GM23338 (cell line): Measurements from ENCODE around the gene CELF2. TPM values are rescaled to one million over a fixed set of nuclear protein-coding genes. Genes with fewer than 3 reads are reported as not detected.

Experiments used
- ATAC-seq: fragments of 200-7000 bp; cut with Tn5 transposase; 3 replicates; pipeline ENCODE4 v1.9.1; 2020
- DNase-seq: peaks from one replicate; pipeline ENCODE4 v3.0.0-alpha.2; 2015; ENCODE audit warnings: low spot score
- H2AFZ ChIP-seq: fragments of 200-600 bp; sonication (generic); 2 replicates; pipeline ENCODE4 v1.8.0; 2016; ENCODE audit warnings: antibody characterized with exemption, mild to moderate bottlenecking, moderate library complexity
- H3F3A ChIP-seq: fragments of 200-600 bp; sonication (generic); replicated peaks from 2 replicates; pipeline ENCODE4 v1.8.0; 2017; ENCODE audit warnings: antibody characterized with exemption, mixed run types, low read depth
- H3K27ac ChIP-seq: fragments of 200-600 bp; sonication (generic); 2 replicates; pipeline ENCODE4 v1.6.1; 2016; ENCODE audit warnings: low read depth
- H3K27me3 ChIP-seq: fragments of 200-600 bp; sonication (generic); 2 replicates; pipeline ENCODE4 v1.8.0; 2016; ENCODE audit warnings: mild to moderate bottlenecking, mixed run types, moderate library complexity; ENCODE audit not compliant: insufficient read depth
- H3K36me3 ChIP-seq: fragments of 200-600 bp; sonication (generic); 2 replicates; pipeline ENCODE4 v1.8.0; 2016; ENCODE audit warnings: mild to moderate bottlenecking; ENCODE audit not compliant: insufficient read depth
- H3K4me1 ChIP-seq: fragments of 200-600 bp; sonication (generic); 2 replicates; pipeline ENCODE4 v1.8.0; 2016; ENCODE audit warnings: mild to moderate bottlenecking, moderate library complexity; ENCODE audit not compliant: insufficient read depth
- H3K4me2 ChIP-seq: fragments of 200-600 bp; sonication (generic); 2 replicates; pipeline ENCODE4 v1.7.1; 2017; ENCODE audit warnings: mixed run types
- H3K4me3 ChIP-seq: fragments of 200-600 bp; sonication (generic); 2 replicates; pipeline ENCODE4 v1.6.1; 2016; ENCODE audit warnings: mixed run types
- H3K79me2 ChIP-seq: fragments of 200-600 bp; sonication (generic); replicated peaks from 2 replicates; pipeline ENCODE4 v1.8.0; 2017; ENCODE audit warnings: mild to moderate bottlenecking; ENCODE audit not compliant: insufficient read depth
- H3K9me2 ChIP-seq: fragments of 200-600 bp; sonication (generic); 2 replicates; pipeline ENCODE4 v1.8.0; 2017; ENCODE audit not compliant: insufficient read depth
- H4K20me1 ChIP-seq: fragments of 200-600 bp; sonication (generic); replicated peaks from 2 replicates; pipeline ENCODE4 v1.8.0; 2017; ENCODE audit warnings: mild to moderate bottlenecking; ENCODE audit not compliant: insufficient read depth
- H3K27ac Mint-ChIP-seq: 2 replicates; pipeline ENCODE4 v1.8.0; 2020; ENCODE audit warnings: inconsistent platforms, mild to moderate bottlenecking, moderate library complexity, mixed read lengths
- H3K27me3 Mint-ChIP-seq: 3 replicates; pipeline ENCODE4 v1.8.0; 2022; ENCODE audit warnings: low read depth, mild to moderate bottlenecking, moderate library complexity, mixed read lengths, inconsistent platforms; ENCODE audit not compliant: insufficient read depth, poor library complexity
- H3K36me3 Mint-ChIP-seq: 3 replicates; pipeline ENCODE4 v1.8.0; 2021; ENCODE audit warnings: low read depth, mild to moderate bottlenecking, inconsistent platforms, moderate library complexity, mixed read lengths
- H3K4me1 Mint-ChIP-seq: 3 replicates; pipeline ENCODE4 v1.8.0; 2020; ENCODE audit warnings: mild to moderate bottlenecking, inconsistent platforms, mixed read lengths
- H3K4me3 Mint-ChIP-seq: 3 replicates; pipeline ENCODE4 v1.8.0; 2021; ENCODE audit warnings: moderate library complexity, mild to moderate bottlenecking, inconsistent platforms, mixed read lengths
- H3K9me3 Mint-ChIP-seq: 3 replicates; pipeline ENCODE4 v1.8.0; 2020; ENCODE audit warnings: moderate library complexity, mild to moderate bottlenecking, inconsistent platforms, mixed read lengths
- CREB1 ChIP-seq: fragments of 250-450 bp; sonication (Bioruptor Pico); IDR thresholded peaks from 2 replicates; pipeline ENCODE4 v1.5.0; 2020; ENCODE audit warnings: low read depth, mild to moderate bottlenecking, moderate library complexity
- EZH2 ChIP-seq: fragments of 200-600 bp; sonication (generic); IDR thresholded peaks from one replicate; pipeline ENCODE4 v1.8.0; 2017; ENCODE audit warnings: antibody characterized with exemption, mild to moderate bottlenecking, low read depth; ENCODE audit not compliant: unreplicated experiment
- JUNB ChIP-seq: IDR thresholded peaks from one replicate; pipeline ENCODE4 v1.6.1; 2016; ENCODE audit warnings: antibody characterized with exemption; ENCODE audit not compliant: unreplicated experiment
- POLR2AphosphoS5 ChIP-seq: IDR thresholded peaks from 2 replicates; pipeline ENCODE4 v1.6.1; 2016; ENCODE audit warnings: antibody characterized with exemption, low read depth
- STAT1 ChIP-seq: IDR thresholded peaks from one replicate; pipeline ENCODE4 v1.6.1; 2016; ENCODE audit warnings: antibody characterized with exemption; ENCODE audit not compliant: unreplicated experiment
- ZNF114 ChIP-seq: fragments of 250-450 bp; sonication (Bioruptor Pico); IDR thresholded peaks from 2 replicates; pipeline ENCODE4 v1.5.0; 2020; ENCODE audit warnings: mild to moderate bottlenecking, moderate library complexity
- ZNF331 ChIP-seq: fragments of 250-450 bp; sonication (Bioruptor Pico); IDR thresholded peaks from 2 replicates; pipeline ENCODE4 v1.5.0; 2020; ENCODE audit warnings: low read depth, mild to moderate bottlenecking, moderate library complexity
- polyA plus RNA-seq: library from polyadenylated mRNA; unstranded; fragments of >200 nt; fragmentation: Nextera tagmentation; extraction: Ambion mirVana; gene quantifications from 2 replicates; pipeline ENCODE4 v1.2.1, GENCODE V29; 2016
- total RNA-seq: library from RNA; depleted of rRNA; stranded (reverse); fragments of >200 nt; shearing (Covaris generic); gene quantifications from 2 replicates; pipeline ENCODE4 v1.2.3, GENCODE V29; 2014
- TF ChIP-seq, protein P1 (sequence below): IDR thresholded peaks from 2 replicates; pipeline ENCODE4 v1.6.1; 2016; ENCODE audit warnings: antibody characterized with exemption
- TF ChIP-seq, protein P2 (sequence below): IDR thresholded peaks from one replicate; pipeline ENCODE4 v1.6.1; 2018; ENCODE audit warnings: antibody characterized with exemption; ENCODE audit not compliant: unreplicated experiment

Gene CELF2
- total and polyA plus RNA-seq, 2 experiments from 2014 or later: 18.1 to 22.5 TPM

DNA sequence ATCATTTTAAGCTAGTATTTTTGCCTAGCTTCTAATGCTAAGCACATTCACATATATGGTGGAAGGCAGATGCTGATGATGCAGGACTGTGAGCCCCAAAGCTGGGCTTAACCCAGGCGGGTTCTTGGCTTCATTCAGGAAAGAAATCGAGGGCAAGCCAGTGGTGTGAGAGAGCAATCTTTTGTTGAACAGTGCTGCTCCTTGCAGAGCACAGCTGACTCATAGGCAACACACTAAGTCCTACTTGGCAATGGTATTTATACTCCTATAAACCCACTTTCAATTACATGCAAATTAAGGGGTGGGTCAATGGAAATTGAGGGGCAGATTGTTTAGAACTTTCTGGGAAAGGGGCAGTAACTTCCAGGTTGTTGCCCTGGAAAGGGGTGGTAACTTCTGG lies 42.0 kb upstream of the CELF2 start:
- Histone ChIP-seq H3K4me1 (no peaks in the 10 kb centered on the region), H3K36me3 (no peaks in the 10 kb centered on the region), H3K27ac (no peak overlapping the region), H4K20me1 (no peaks in the 10 kb centered on the region), H3K27me3 (no peaks in the 10 kb centered on the region), H3F3A (no peaks in the 10 kb centered on the region), H3K79me2 (no peaks in the 10 kb centered on the region), H3K9me2 (0 out of 2 replicates have a peak, but pooled peaks cover 3% of the 10 kb centered on the region), H2AFZ (no peak overlapping the region), H3K4me3 (no peak overlapping the region), H3K4me2 (no peak overlapping the region)
- Mint-ChIP-seq H3K4me3 (no peak overlapping the region), H3K27me3 (peaks cover 2% of the 10 kb centered on the region), H3K9me3 (no peaks in the 10 kb centered on the region), H3K4me1 (no peaks in the 10 kb centered on the region), H3K36me3 (no peaks in the 10 kb centered on the region), H3K27ac (no peak overlapping the region)
- ATAC-seq: no peak
- TF ChIP-seq POLR2AphosphoS5: no peak
- DNase-seq: no peak

DNA sequence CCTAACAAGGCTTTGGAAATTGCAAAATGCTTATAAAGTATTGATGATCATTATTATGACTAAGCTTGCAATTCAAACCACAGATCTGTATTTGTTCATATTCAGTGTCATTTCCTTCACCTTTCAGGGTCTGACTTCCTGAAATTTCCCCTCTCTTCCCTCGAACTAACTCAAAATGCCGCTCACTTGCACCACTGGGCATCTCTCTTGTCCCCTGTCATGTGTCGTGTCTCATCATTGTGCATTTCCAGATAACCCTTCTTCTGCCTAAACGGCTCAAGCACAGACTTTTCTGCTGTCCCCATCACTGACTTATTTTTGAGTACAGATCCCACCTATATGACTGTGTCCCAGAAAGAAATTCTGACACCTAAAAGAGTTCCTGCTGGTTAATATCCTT lies 41.0 kb upstream of the CELF2 start:
- TF ChIP-seq CREB1 (CRISPR knock-in tag) (no peak), EZH2 (no peak), ZNF331 (CRISPR knock-in tag) (no peak), STAT1 (no peak), ZNF114 (CRISPR knock-in tag) (no peak), JUNB (no peak)
- TF ChIP-seq, protein P1, sequence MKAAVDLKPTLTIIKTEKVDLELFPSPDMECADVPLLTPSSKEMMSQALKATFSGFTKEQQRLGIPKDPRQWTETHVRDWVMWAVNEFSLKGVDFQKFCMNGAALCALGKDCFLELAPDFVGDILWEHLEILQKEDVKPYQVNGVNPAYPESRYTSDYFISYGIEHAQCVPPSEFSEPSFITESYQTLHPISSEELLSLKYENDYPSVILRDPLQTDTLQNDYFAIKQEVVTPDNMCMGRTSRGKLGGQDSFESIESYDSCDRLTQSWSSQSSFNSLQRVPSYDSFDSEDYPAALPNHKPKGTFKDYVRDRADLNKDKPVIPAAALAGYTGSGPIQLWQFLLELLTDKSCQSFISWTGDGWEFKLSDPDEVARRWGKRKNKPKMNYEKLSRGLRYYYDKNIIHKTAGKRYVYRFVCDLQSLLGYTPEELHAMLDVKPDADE: no peak
- TF ChIP-seq, protein P2, sequence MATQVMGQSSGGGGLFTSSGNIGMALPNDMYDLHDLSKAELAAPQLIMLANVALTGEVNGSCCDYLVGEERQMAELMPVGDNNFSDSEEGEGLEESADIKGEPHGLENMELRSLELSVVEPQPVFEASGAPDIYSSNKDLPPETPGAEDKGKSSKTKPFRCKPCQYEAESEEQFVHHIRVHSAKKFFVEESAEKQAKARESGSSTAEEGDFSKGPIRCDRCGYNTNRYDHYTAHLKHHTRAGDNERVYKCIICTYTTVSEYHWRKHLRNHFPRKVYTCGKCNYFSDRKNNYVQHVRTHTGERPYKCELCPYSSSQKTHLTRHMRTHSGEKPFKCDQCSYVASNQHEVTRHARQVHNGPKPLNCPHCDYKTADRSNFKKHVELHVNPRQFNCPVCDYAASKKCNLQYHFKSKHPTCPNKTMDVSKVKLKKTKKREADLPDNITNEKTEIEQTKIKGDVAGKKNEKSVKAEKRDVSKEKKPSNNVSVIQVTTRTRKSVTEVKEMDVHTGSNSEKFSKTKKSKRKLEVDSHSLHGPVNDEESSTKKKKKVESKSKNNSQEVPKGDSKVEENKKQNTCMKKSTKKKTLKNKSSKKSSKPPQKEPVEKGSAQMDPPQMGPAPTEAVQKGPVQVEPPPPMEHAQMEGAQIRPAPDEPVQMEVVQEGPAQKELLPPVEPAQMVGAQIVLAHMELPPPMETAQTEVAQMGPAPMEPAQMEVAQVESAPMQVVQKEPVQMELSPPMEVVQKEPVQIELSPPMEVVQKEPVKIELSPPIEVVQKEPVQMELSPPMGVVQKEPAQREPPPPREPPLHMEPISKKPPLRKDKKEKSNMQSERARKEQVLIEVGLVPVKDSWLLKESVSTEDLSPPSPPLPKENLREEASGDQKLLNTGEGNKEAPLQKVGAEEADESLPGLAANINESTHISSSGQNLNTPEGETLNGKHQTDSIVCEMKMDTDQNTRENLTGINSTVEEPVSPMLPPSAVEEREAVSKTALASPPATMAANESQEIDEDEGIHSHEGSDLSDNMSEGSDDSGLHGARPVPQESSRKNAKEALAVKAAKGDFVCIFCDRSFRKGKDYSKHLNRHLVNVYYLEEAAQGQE: no peak
- no peaks in the 10 kb centered on the region for H3K4me1 Mint-ChIP-seq
- ATAC-seq: no peak

More for the DNA sequence above, 41.0 kb upstream of the CELF2 start:
- Histone ChIP-seq H3F3A (no peaks in the 10 kb centered on the region), H3K36me3 (no peaks in the 10 kb centered on the region), H3K4me2 (no peak overlapping the region), H3K27ac (no peak overlapping the region), H3K9me2 (0 out of 2 replicates have a peak, but pooled peaks cover 3% of the 10 kb centered on the region), H3K4me3 (no peak overlapping the region), H3K79me2 (no peaks in the 10 kb centered on the region), H3K27me3 (no peaks in the 10 kb centered on the region), H2AFZ (no peak overlapping the region), H3K4me1 (no peaks in the 10 kb centered on the region), H4K20me1 (no peaks in the 10 kb centered on the region)
- H3K9me3 Mint-ChIP-seq: no peaks in the 10 kb centered on the region
- no peak overlapping the region for H3K4me3 Mint-ChIP-seq
- no peak for DNase-seq
- H3K27me3 Mint-ChIP-seq: no peaks in the 10 kb centered on the region
- H3K27ac Mint-ChIP-seq: no peak overlapping the region
- no peaks in the 10 kb centered on the region for H3K36me3 Mint-ChIP-seq
